Left hindlimb (tissue), 1 donor: ENCODE measurements around the gene GASK1A.

Source experiments
- DNase-seq: peaks from one replicate; pipeline ENCODE4 v3.0.0-alpha.2; 2018

GASK1A gene

DNA sequence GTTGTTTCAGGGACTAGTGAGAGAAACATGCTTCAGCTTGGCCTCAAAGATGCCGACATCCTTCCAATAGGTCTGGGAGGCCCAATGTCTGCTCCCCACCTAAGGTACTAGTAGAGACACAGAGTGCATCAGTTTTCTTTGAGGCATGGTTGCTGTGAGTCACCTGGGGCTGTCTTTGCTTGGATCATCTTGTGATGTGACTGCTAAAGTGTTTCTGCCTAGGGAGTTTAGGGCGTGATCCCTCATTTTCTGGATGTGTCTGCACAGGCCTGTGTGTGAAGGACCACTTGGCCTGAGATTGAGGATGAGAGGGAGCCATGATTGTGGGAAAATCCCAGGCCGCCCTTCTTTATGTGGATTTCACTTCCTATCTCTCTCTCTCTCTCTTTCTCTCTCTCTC lies 4.8 kb downstream of the GASK1A start:
- DNase-seq, result no peak

DNA sequence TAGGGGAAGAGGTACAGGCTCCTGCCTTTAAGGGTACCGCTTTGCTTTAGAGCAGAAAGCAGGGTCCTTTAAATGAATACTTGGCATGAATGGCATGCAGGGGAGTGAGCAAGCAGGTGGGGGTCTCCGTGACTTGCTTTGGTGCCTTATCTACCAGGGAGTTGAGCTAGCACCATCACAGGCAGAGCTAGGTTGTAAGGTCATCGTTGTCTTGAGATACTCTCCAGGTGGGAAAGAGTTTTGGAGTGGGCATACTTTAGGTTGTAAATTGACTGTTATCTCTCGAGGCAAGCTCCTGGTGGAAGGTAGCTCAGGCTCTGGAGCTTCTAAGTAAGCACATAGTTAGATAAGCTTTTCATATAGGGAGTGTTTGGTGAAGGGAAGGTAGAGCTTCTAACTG lies 5.6 kb downstream of the GASK1A start:
- no peak for DNase-seq

DNA sequence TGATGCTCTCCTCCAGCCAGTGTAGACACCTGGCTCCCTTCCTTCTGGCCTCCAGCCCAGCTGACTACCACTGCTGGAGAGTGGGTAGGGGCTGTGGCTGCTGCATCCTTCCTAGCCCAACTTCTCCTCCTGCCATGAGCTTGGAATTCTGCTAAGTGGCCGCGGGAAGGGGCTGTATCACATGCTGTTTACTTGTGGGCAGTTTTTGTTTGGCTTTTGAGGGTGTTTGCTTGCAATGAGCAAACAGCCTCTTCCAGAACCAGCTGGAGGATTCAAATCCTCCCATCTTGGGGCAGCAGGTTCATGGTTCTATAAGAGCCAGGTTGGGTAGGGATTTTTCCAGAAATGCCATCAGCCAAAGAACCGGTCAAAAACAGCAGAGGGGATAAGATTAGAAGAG lies 9.0 kb downstream of the GASK1A start:
- no peak for DNase-seq

DNA sequence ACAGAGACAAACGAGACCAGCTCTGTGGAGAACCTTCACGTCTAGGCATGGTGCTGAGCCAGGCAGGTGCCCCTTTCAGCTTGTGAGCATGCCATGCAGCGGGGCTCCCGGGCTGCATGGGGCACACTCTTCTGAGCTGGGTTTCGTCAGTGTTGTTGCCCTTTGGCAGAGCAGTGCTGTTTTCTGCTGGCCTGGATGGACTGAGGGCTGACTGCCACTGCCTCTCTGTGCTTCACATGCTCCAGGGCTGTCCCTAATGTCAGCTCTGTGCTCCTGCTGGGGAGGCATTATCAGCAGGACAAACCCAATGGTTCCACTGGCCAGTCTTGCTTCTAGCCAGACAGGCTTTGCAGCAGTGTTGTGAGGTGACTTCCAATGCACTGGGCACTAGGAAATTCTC lies 9.5 kb downstream of the GASK1A start:
- no peak for DNase-seq

DNA sequence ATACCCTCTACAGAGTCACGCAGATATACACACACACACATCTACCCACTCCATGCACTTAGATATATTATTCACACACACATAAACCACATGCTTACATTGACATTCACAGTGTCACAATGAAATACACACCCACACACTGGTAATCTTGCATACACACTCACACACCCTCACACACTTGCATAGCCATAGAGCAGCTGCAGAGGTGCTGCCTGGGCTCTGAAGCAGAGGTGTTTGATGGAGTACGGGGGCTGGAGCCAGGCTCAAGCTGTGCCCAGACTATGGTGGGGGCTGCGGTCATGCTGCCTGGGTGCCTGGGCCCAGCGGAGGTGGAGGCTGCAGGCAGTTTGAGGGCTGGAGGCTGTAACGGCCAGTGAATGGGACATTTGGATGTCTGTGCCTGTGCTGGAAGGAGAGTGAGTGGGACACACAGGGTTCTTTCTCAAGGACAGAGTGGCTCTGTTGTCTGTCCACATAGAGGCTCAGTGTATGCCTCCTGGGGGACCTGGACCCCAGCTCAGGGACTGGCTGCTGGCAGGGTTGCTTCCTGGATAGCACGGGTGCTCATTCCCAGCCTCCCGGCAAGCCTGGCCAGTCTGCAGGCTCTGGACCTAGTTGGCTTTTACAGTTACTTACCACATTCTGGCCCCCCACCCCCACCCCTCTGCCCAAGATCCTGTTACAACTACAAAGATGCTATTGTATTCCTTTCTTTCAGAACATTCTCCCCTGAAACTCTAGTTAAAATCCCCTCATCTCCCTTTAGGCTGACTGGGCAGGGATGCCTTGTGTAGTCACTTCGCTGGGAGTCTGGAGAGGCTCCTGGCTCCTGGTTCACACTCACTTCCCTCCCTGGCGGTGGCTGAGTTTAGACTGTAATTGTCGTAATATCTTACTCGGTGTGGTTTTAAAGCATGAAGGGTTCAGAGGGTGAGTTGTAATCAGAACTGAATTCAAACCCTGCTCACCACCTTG lies 12.5 kb downstream of the GASK1A start:
- DNase-seq, result peak; percentile 58

DNA sequence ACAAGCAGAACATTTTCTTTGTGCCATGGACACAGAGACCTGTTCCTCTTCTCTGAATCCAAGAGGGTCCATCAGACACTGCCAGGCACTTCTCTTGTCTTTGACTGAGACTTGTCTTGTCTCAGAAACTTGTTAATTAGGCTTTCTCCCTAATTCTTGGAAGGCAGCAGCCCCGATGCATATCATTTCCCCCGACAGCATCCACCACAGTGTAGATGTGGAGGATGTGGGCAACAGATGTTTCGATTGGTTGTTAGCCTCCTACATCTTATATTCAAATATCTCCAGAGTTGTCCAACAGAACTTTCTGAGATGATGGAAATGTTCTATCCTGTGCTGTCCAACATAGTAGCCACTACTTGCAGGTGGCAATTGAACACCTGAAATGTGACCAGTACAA lies 15.5 kb downstream of the GASK1A start:
- no peak for DNase-seq

DNA sequence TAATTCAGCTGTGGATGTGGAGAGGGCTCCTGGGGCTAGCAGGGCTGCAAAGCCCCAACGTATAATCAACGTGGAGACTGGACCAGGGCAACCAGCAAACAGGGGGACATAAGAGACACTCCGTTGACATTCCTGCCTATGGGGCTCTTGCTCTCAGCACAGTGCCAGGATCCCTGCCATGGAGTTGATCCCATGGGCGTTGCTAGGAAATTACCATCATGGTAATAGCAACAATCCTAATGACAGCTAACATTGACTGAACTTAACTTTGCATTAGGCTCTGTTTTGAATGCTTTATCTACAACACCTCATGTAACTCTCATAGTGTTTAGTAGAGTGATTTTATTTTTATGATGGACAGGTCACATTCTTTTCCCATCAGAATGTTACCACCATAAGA lies 16.9 kb downstream of the GASK1A start:
- DNase-seq, result no peak

DNA sequence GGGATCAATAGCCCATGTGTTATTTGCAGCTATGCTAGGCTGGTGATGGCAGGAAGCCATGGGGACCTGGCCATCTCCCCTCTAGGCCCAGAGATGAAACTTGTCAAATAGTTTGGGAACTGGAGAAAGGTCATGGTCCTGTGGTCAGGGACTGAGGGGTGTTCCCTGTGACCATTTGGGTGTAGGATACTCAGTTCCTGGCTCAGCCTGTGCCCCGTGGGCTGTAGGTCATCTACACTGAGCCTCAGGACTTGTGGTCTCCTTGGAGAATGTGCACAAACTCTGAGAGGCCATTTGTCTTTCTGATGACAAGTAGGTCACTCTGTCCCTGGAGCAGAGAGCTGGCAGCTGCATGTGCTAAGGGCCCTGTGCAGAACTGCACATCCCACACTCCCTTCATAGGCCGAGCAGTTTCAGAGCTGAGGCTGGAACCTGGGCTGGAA lies 17.5 kb downstream of the GASK1A start:
- DNase-seq, result no peak

DNA sequence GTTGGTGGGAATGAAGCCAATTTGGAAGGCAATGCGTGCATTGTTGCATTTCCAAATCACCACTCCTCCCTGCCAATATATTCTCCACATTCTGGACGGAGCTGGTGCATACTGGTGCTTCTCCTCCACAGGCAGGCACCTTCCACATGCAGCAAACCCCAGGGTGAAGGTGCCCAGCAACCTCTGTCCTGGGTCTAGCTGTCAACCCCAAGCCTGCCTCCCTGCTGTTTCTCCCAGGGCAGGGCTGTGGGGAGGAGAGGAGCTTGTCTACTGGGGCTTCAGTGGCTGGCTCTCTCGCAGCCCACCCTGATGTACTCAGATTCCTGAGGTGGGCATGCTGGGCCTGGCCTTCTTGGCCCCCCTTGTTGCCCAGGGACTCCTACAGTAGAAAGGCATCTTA lies 20.1 kb downstream of the GASK1A start:
- no peak for DNase-seq

DNA sequence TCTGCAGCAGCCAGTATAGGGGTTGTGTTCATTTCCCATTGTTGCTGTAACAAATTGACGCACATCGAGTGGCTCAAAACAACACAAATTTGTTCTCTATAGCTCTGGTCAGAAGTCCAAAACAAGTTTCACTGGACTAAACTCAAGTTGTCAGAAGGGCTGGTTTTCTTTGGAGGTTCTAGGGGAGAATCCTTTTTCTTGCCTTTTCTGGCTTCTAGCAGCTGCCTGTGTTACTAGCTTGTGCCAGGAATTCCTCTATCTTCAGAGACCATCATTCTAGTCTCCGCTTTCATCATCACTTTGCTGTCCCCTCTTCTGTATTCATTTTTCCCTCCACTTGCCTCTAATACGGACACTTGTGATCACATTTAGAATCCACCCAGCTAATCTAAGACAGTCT lies 20.5 kb downstream of the GASK1A start:
- DNase-seq, result no peak

DNA sequence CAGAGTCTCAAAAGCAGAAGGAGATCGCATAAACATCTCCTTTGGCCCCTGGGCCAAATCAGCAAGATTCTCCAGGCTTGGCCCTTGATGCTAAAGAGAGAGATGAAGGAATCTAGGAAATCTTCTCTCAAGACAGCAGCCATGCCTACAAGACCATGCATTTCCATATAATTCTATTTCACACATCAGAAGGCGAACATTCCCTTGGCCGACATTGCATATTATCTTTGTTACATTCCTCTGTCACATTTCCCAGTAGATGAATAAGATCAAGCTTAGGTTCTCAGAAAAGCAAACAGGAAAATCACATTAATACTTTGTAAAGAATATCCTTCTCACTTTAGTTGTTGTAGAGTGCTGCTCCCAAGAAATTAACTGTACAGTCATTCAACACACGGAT lies 21.3 kb downstream of the GASK1A start:
- DNase-seq, result no peak

DNA sequence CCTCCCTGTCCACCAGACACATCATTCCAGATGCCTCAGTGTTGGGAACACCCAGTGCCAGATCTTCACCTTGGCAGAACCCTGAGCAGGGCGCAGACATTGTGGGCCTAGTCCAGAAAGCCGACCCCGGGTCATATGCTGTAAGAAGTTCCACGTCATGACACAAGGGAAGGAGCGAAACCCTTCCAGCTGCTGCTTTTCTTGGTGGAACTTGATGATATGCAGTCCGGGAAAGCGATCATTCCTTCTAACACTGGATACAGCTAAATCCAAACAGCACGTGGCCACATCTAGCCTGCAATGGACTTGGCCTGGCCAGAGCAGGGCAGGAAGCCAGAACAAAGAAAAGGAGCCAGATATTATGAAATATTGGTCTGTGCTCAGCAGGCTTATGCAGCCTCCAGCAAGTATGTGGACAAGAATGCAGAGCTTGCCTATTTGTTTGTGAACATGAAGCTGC lies 22.0 kb downstream of the GASK1A start:
- DNase-seq, result peak; percentile 92

DNA sequence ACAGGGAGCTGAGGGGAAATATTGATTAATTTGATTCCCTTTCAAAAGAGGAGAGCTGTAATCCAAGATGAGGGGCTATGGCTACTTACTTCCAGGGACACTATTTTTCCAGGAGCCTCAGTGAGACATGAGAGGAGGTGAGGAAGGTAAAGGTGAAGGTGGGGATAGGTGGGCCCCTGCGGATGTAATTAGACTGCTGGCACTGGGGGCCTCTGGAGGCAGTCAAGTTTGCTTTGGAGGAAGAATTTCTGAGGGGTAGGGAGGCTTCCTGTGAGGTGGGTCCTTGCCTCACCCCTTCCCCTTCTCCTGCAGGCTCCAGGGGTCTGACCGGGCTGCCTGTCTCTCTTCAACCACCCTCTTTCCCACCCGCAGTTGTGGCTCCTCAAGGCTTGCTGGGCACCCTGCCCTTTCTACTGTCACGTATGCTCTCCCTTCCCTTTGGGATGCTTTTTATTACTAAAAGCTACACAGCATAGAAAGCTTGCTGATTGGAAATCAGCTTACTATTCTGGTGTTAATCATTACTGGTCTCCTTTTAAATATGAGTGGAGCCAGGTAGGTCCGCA lies 22.5 kb downstream of the GASK1A start:
- no peak for DNase-seq

DNA sequence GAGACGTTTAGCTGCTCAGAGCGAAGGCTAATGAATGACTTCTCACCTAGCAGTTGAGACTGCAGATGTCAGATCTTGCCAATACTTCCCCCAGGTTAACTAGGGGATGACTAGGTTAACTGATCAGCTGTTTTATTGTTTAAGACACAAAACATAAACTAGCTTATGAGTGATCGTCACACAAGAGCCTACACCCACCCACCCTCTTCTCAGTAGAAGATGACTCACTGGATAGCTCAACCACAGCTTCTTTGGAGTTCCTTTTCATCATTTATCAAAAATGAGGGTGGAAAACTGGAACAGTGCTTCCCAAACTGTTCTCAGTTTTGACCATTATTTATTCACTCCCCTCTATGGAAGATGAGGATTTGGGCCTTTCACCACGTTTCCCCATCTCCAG lies 25.2 kb downstream of the GASK1A start:
- no peak for DNase-seq

DNA sequence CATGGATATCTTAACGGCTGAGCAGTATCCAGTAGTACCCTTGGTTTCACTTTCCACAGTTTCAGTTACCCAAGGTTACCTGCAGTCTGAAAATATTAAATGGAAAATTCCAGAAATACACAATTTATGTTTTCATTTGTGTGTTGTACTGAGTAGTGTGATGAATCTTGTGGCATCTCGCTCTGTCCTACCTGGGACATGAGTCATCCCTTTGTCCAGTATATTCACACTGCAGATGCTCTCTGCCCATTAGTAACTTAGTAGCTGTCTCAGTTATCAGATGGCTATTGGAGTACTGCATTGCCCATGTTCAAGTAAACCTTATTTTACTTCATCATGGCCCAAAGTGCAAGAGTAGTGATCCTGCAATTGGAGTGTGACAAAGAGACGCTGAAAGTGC lies 26.1 kb downstream of the GASK1A start:
- no peak for DNase-seq

DNA sequence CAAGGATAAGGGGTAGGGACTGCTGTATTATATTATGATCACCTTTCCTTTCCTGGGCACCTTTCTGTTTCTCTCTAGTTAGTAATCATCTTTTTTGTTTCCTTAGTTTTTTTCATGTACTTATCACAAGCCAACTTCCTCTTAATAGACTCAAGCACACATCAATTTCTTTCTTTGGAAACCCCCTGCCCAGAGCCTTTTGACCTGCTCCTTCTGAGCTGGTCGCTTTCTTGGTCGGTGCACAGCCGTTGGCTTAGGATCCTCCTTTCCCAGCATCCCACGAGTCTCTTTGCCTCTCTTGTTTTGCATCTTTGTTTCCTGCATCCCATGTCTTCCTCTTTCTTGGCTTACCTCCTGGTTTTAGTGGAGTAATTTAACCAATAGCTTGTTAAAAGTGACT lies 26.9 kb downstream of the GASK1A start:
- DNase-seq, result no peak

DNA sequence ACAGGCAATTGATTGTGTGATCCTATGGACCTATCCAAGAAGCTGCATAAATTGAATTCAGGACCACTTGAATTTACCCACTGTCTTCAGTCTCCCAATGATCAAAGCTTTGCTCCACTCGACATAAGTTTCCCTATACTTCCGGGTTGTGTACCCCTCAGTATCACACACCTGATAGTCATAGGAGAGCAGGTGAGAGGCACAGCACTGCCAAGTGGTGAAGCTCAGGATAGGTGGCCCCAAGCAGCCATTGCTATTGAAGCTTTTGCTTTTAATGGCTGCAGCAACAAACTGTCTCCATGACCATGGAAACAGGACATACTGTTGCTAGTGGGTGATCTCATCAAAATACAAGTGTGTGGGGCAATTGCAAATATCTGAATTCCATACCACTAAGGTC lies 27.7 kb downstream of the GASK1A start:
- no peak for DNase-seq

DNA sequence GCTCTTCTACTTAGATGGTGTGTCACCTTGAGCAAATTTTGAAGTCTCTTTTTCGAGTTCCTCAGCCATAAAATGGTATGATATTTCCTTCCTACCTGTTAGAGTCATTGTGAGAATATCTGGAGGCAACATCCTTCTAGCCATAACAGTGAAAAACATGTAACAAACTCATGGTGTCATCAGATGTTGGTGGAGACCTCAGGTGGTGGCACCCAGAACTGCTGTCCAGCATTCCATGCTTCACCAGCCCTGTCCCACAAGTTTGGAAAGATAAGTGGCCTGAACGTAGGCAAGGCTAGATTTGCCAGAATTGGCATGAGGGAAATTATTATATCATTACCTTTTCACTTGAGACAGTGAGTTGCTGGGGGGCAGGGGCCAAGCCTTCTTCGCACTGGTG lies 30.4 kb downstream of the GASK1A start:
- no peak for DNase-seq

DNA sequence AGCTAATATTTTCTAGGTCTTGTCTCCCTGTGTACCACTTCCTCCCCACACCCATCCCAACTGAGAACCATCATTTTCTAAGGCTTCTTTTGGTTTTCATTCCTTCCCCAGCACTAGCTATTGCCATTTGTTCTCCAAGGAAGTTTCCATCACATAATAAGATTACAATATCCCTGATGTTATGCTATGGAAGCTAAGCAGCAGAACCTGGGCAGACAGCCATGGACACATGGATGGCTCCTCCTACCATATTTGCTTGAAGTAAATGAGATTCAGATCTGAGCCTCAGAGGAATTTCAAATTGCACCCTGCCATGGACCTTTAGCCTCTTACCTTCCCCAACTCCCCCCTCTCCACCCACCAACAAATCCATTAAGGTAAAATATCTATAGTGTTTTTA lies 31.5 kb downstream of the GASK1A start:
- peak; percentile 56 for DNase-seq

DNA sequence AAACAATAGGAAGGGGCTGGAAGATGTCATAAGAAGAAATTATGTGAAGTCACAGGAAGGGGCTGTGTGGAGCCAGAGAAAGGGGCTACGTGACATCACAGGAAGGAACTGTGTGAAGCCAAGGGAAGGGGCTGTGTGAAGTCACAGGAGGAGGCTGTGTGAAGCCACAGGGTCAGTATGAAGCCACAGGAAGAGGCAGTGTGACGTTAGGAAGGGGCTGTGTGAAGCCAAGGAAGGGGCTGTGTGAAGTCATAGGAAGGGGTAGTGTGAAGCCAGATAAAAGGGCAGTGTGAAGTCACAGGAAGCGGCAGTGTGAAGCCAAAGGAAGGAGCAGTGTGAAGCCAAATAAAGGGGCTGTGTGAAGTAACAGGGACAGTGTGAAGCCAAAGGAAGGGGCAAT lies 32.5 kb downstream of the GASK1A start:
- DNase-seq, result no peak

DNA sequence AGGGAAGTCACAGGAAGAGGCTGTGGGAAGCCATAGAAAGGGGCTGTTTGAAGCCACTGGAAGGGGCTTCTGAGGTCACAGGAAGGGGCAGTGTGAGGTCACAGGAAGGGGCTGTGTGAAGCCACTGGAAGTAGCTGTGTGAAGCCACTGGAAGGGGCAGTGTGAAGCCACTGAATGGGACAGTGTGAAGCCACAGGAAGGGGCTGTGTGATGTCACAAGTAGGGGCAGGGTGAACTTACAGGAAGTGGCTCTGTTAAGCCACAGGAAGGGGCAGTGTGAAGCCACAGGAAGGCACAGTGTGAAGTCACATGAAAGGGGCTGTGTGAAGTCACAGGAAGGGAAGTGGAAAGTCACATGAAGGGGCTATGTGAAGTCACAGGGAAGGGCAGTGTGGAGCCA lies 33.1 kb downstream of the GASK1A start:
- no peak for DNase-seq

DNA sequence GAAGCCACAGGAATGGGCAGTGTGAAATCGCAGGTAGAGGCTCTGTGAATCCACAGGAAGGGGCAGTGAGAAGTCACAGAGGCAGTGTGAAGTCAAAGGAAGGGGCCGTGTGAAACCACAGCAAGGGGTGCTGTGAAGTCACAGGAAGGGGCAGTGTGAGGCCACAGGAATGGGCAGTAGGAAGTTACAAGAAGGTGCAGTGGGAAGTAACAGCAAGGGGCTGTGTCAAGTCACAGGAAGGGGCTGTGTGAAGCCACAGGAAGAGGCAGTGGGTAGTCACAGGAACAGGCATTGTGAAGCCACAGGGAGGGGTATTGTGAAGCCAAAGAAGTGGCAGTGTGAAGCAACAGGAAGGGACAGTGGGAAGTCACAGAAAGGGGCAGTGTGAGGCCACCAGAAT lies 34.1 kb downstream of the GASK1A start:
- no peak for DNase-seq

DNA sequence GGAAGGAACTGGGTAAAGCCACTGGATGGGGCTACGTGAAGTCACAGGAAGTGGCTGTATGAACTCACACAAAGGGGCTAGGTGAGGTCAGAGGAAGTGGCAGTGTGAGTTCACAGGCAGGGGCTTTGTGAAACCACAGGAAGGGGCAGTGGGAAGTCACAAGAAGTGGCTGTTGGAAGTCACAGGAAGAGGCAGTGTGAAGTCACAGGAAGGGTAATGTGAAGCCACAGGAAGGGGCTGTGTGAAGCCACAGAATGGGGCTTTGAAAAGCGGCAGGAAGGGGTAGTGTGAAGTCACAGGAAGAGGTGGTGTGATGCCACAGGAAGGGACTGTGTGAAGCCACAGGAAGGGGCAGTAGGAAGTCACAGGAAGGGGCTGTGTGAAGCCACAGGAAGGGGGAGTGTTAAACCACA lies 34.6 kb downstream of the GASK1A start:
- DNase-seq, result no peak

DNA sequence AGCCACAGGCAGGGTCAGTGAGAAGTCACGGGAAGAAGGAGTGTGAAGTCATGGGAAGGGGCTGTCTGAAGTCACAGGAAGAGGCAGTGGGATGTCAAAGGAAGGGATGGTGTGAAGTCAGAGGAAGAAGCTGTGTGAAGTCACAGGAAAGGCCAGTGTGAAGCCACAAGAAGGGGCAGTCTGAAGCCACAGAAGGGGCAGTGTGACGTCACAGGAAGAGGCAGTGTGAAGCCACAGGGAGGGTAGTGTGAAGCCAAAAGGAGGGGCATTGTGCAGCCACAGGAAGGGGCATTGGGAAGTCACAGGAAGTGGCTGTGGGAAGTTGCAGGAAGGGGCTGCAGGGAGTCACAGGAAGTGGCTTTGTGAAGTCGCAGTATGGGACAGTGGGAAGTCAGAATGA lies 35.1 kb downstream of the GASK1A start:
- DNase-seq, result no peak

DNA sequence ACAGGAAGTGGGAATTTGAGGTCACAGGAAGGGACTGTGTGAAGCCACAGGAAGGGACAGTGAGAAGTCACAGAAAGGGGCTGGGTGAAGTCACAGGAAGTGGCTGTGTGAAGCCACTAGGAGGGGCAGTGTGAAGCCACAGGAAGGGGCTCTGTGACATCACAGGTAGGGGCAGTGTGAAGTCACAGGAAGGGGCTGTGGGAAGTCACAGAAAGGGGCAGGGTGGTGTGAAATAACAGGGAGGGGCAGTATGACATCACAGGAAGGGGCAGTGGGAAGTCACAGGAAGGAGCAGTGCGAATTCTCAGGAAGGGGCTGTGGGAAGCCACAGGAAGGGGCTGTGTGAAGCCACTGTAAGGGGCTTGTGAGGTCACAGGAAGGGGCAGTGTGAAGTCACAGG lies 35.8 kb downstream of the GASK1A start:
- no peak for DNase-seq
